Ramos (cell line): ENCODE data around the gene LRRC28.

Source experiments
- in situ Hi-C: fragments of 300-500 bp; cut with MboI; formaldehyde crosslinking; loops from one replicate; pipeline ENCODE4 v1.14.3; 2022; ENCODE audit warnings: low sequenced_read_pairs; ENCODE audit not compliant: unreplicated experiment

LRRC28 gene

GRCh38 chr15:99295840-99296239 is 44.6 kb downstream of the LRRC28 start:
- in situ Hi-C loops = no loop called here

- in situ Hi-C loops = no loop called here
These were observed 45.1 kb downstream of the LRRC28 start for GRCh38 chr15:99296386-99296785.

GRCh38 chr15:99303907-99304306 is 52.6 kb downstream of the LRRC28 start:
- in situ Hi-C loops = no loop called here

DNA sequence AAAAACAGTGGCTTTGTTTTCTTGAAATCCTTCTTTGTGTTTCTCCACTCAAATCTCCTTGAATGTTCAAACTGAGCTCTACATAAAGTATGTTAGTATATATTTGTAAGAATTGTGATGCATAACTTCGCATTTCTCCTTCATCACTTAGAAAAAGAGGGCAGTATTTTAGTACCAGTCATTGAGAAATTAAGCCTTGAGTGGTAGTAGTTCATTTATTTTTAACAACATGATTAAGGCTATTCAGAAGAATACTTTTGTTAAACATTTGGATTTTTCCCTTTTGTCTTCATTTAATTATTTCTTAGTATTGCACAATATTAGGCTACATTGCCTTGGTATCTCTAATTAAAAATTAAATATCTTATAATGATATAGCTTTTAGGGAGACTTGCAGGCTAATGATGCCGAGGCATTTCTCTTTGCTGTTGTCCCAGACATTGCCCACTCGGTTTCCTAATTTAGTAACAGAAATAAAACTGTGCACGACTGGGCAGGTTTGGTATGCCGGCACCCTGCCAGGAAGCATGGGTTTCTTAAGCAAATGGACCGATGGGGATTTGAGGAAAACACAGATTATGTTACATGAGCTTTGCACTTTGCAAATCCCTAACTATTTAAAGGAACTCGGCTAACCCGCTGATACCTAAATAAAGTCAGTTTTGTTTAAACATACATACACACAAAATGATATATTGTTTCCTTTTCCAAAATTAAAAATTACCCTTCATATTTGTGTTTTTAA is 54.7 kb downstream of the LRRC28 start:
- in situ Hi-C loops = no loop called here

- in situ Hi-C loops = no loop called here
These were observed 55.5 kb downstream of the LRRC28 start for GRCh38 chr15:99306694-99307338.

DNA sequence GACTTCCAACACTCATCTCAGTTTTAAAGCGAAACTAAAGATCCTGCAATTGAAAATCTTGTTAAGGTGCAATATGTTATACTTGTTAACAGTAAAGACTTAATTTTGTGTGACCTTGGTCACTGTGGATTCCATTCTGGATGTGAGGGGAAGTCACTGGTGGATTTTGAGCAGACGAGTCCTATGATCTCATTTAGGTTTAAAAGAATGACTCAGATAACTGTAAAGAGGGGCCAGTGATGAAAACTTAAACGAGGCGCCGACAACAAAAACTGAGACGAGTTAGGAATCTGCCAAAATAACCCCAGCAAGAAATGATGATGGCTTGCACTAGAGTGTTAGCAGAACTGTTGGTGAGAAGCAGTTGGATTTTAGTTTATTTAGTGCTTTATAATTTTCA is 56.5 kb downstream of the LRRC28 start:
- in situ Hi-C loops = no loop called here

DNA sequence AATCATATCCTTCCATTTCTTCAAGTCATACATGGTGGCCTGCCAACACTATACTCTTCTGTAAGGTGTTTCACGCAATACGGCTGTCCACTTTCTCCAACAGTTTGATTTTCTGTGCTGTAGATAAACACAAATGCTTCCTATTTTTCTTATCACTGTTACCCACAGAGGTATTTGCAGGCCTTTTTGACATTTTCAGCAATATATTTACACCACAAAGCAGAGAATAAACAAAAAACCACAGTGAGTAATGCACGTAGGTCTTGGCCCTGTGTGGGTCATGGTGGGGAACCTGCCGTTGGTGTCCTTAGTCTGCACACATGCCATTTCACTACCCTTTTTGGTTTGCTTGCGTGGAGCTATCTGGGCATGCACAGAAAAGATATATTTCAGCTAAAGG is 59.5 kb downstream of the LRRC28 start:
- in situ Hi-C loops = no loop called here

DNA sequence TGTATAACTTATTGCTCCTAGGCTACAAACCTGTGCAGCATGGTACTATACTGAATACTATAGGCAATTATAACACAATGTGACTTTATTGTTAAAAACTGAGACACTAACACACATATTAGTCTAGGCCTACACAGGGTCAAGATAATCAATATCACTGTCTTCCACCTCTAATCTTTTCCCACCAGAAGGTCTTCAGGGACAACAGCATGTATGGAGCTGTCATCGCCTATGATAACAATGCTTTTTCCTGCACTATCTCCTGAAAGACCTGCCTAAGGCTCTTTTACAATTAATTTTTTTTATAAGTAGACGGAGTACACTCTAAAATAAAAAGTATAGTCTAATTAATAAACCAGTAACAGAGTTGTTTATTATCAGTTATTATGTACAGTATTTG is 60.9 kb downstream of the LRRC28 start:
- in situ Hi-C loops = no loop called here

- in situ Hi-C loops = no loop called here
These were observed 61.5 kb downstream of the LRRC28 start for GRCh38 chr15:99312794-99313193.

GRCh38 chr15:99315636-99316035 is 64.4 kb downstream of the LRRC28 start:
- in situ Hi-C loops = no loop called here

DNA sequence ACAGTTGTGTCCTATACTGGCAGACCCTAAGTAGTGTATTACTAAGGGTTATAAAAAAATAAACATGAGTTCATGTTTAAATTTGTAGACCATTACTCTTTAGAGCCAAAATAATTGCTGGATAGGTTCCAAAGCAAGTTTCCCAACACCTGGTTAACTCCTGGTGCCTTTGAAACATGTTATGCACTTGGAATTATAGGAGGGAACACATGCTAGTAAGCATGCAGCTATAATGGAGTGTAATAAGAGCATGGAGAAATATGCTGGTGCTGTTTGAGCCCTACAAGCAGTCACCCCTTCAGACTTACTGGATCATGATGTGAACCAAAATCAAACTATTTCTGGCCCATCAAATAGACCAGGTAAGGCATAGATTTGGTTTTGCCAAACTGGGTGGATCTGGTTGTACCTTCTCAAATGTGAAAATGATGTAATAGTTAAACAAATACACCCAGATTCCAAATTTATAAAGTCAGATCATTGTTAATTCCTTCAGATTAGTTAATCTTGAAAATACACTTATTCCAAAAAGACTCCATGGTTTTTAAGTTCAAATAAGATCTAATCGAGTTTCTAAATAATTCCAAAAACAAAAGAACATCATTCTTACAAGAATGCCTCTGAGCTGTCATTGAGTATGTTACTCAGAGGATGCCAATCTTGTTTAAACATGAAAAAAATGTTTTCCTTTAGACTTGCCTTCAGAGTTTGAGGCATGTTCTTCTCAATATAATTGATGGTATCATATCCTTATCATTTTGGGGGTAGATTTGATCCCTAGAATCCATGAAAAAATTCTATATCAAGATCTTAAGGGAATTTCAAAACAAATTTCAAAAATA is 69.3 kb downstream of the LRRC28 start:
- in situ Hi-C loops = no loop called here

GRCh38 chr15:99321468-99321867 is 70.2 kb downstream of the LRRC28 start:
- in situ Hi-C loops = no loop called here

GRCh38 chr15:99322643-99323405 is 71.5 kb downstream of the LRRC28 start:
- in situ Hi-C loops = no loop called here

GRCh38 chr15:99324082-99324620 is 72.9 kb downstream of the LRRC28 start:
- in situ Hi-C loops = no loop called here

DNA sequence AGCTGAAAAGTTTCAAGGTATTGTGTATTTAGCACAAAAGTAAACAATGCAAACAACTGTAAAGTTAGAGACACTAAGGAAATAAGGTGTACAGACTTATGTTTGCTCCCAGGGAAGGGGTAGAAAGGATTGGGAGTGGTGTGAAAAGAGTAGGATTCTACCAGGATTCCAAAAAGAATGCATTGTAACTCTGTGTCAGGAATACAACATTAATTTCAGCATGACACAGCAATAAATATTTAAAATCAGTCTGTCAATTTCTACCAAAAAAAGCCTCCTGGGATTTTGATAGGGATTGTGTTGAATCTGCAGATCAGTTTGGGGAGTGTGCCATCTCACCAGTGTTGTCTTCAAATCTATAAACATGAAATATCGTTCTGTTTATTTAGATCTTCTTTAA is 73.4 kb downstream of the LRRC28 start:
- in situ Hi-C loops = no loop called here

DNA sequence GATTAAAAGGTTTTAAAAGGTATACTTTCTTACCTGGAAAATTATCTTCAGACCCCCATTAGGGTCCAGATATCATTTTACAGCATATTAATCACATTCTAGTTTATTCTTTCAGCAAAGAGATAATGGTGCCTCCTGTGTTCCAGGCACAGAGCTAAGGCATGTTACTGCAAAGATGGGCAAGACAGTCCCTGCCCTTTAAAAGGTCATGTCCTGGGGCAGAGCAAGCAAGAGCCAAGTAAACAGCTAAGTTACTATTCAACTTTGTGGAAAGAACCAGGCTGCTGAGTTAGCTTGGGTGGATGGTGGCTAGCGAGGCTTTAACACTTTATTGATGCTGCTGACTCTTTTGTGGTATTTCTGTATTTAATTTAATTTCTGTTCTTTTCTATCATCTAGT is 75.0 kb downstream of the LRRC28 start:
- in situ Hi-C loops = no loop called here

DNA sequence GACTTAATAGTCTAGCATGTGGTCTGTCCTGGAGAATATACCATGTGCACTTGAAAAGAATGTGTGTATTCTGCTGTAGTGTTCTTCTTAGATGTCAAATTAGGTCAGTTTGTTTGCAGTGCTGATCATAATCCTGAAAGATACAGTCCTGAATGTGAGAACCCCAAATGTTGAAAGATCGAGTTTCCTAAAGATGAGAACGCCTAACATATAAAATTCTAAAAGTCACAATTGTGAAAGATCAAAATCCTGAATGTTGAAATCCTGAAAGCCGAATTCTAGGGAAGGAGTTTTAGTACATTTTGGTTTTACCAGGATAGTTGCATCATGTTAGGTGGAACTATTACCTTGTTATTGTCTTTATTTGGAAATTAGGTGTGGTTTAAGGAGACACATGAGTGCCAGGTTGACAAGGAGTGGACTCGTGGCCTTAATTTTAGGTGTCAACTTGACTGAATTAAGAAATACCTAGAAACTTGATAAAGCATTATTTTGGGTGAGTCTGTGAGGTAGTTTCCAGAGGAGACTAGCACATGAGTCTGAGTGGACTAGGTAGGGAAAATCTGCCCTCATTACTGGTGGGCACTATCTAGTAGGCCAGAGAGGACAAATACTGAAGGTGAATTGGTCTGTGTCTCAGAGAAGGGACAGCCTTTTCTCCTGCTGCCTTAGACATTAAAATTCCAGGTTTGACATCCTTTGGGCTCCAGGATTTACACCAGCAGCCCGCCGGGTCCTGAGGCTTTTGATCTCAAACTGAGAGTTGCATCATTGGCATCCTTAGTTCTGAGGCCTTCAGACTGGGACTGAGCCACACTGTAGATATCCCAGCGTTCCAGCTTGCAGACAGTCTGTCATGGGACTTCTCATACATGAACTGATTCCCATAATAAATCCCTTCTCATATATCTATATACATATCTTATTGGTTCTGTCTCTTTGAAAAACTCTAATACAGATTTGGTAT is 77.1 kb downstream of the LRRC28 start:
- in situ Hi-C loops = no loop called here

- in situ Hi-C loops = no loop called here
These were observed 80.1 kb downstream of the LRRC28 start for GRCh38 chr15:99331381-99331780.

DNA sequence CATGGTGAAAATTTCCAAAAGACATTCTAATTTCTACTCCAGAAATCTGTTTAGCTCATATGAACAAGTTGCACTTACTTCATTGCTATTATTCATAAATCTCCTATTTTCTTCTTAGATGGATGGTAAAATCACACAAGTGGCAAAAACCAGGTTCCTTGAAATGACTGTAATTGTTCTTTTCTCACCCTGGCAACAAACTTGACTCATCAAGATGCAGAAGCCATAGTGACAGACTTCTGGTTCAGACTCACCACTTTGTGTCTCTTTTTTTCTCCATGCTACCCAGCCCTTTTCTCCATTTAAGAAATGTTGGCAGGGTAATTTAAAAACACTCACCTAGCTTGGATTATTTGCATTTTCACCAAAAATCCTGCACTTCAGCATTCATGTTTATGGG is 82.1 kb downstream of the LRRC28 start:
- in situ Hi-C loops = no loop called here
